Measurements from ENCODE around the gene MT2A.

GRCh38 chr16:56571525-56571924 lies 36.9 kb upstream of the MT2A start:
- TF ChIP-seq CTCF (IDR thresholded peaks at IDR 0.05; ENCODE audit: borderline replicate concordance, extremely low read depth, low read length, poor library complexity, severe bottlenecking) (no peak), EZH2 (IDR thresholded peaks at IDR 0.05; ENCODE audit: borderline replicate concordance, low read depth, low read length, severe bottlenecking) (no peak)

Measured in DND-41 (cell line).